Measurements from ENCODE around the gene PRDX5. TPM values are rescaled to one million over a fixed set of nuclear protein-coding genes. Genes with fewer than 3 reads are reported as not detected.
"Not testable (repeated sequence)": the region's sequence is repeated elsewhere in the genome, so short reads cannot be mapped to it uniquely, and the experiment has no call there.

Gene PRDX5
- total RNA-seq, 5 donors from 2014 or later (not counting 1 experiment from before 2014, with no cell fraction given) = 35.8 to 86.7 (median 71.7) TPM

GRCh38 chr11:64305075-64305690, 12.7 kb upstream of the PRDX5 start, which contains the start of gene ESRRA:
ESRRA (plus strand) TSS chr11:64305524; CDS start chr11:64307180, 1,656 bp downstream.
- Histone ChIP-seq H3K4me1 (ENCODE audit: control insufficient read depth in 1 of 2, extremely low read depth in 1 of 2, insufficient read depth in 2 of 2, low read length in 2 of 2) (peaks cover 10 to 49% of the 10 kb centered on the region in 2 experiments), H3K27ac (ENCODE audit: low read length) (peak within 1 kb of the TSS; percentile 93), H3K36me3 (ENCODE audit: control insufficient read depth in 2 of 2, extremely low read depth in 1 of 2, insufficient read depth in 1 of 2, low read length in 1 of 2) (no peaks in the 10 kb centered on the region), H3K4me3 (ENCODE audit: control insufficient read depth in 1 of 2, extremely low read depth in 1 of 2, low read length in 1 of 2) (peak within 1 kb of the TSS; percentile 88 to 89), H3K27me3 (replicated peaks in 1 of 2; ENCODE audit: control insufficient read depth in 2 of 2, extremely low read depth in 1 of 2, insufficient read depth in 2 of 2, low read length in 1 of 2) (peaks cover 0 to 38% of the 10 kb centered on the region in 2 experiments), H3K9me3 (no peaks in the 10 kb centered on the region)
- H3K9me3 Mint-ChIP-seq = no peaks in the 10 kb centered on the region
- peaks cover 3% of the 10 kb centered on the region for H3K36me3 Mint-ChIP-seq
- peaks cover 7 to 17% of the 10 kb centered on the region in 2 donors for H3K27me3 Mint-ChIP-seq
- CTCF ChIA-PET = interaction anchor here (0.6 to 5.8 kb wide), 13 partner anchors 11 to 1589 kb away, joined by 3 to 122 read pairs (median 7); partner anchors contain the start of genes BAD (in 1 of the 2), FERMT3 (in 1 of the 2), FKBP2 (in 1 of the 2) and GPR137 (in 1 of the 2)
- H3K4me1 Mint-ChIP-seq = peaks cover 31 to 34% (median 32%) of the 10 kb centered on the region in 3 donors
- H3K4me3 Mint-ChIP-seq = peak within 1 kb of the TSS; percentile 92 to 99 (median 93)
- POLR2A ChIA-PET = interaction anchor here in 1 of 2 donors (0.6 to 1.1 kb wide), 3 partner anchors 13 to 101 kb away, joined by 3 to 10 read pairs (median 3); partner anchors contain the start of genes PRDX5 and TRMT112
- H3K27ac Mint-ChIP-seq = peak within 1 kb of the TSS; percentile 94 to 96
- ATAC-seq (replicated peaks in 1 of 4) (peak; percentile 75 to 82 (median 77)), DNase-seq (peak; percentile 97 to 100 (median 99))
- WGBS (ENCODE audit: insufficient coverage) = under 1% methylated on average over 81 of the region's 81 CpGs

GRCh38 chr11:64305691-64306562, 12.0 kb upstream of the PRDX5 start:
- H3K27me3 ChIP-seq (replicated peaks in 1 of 2; ENCODE audit: control insufficient read depth in 2 of 2, extremely low read depth in 1 of 2, insufficient read depth in 2 of 2, low read length in 1 of 2) = peaks cover 0 to 31% of the 10 kb centered on the region in 2 experiments
- peak overlapping the region; percentile 52 to 65 for H3K4me3 ChIP-seq (ENCODE audit: control insufficient read depth in 1 of 2, extremely low read depth in 1 of 2, low read length in 1 of 2)
- ChIA-PET CTCF (interaction anchor here in 1 of 2 donors (0.6 to 5.8 kb wide), 4 partner anchors 12 to 1590 kb away, joined by 4 to 122 read pairs (median 20); partner anchors contain the start of genes FERMT3, PRDX5 and TRMT112), POLR2A (interaction anchor here in 1 of 2 donors (0.6 kb wide), 2 partner anchors 35 to 102 kb away, joined by 3 read pairs; no protein-coding TSS in a partner anchor)
- H3K36me3 ChIP-seq (ENCODE audit: control insufficient read depth in 2 of 2, extremely low read depth in 1 of 2, insufficient read depth in 1 of 2, low read length in 1 of 2) = no peaks in the 10 kb centered on the region
- H3K27ac Mint-ChIP-seq = peak overlapping the region; percentile 85 to 96
- H3K36me3 Mint-ChIP-seq = peaks cover 3% of the 10 kb centered on the region
- no peaks in the 10 kb centered on the region for H3K9me3 Mint-ChIP-seq
- ATAC-seq (replicated peaks in 1 of 4) (peak; percentile 15 to 33 (median 32)), DNase-seq (peak; percentile 40 to 77 (median 55))
- H3K27me3 Mint-ChIP-seq = peaks cover 1 to 10% of the 10 kb centered on the region in 2 donors
- peaks cover 24 to 29% (median 26%) of the 10 kb centered on the region in 3 donors for H3K4me1 Mint-ChIP-seq
- H3K4me3 Mint-ChIP-seq = peak overlapping the region; percentile 91 to 99 (median 93)
- H3K27ac ChIP-seq (ENCODE audit: low read length) = peak overlapping the region; percentile 60
- peaks cover 6 to 41% of the 10 kb centered on the region in 2 experiments for H3K4me1 ChIP-seq (ENCODE audit: control insufficient read depth in 1 of 2, extremely low read depth in 1 of 2, insufficient read depth in 2 of 2, low read length in 2 of 2)
- H3K9me3 ChIP-seq = no peaks in the 10 kb centered on the region
- WGBS (ENCODE audit: insufficient coverage) = under 1% methylated on average over 62 of the region's 71 CpGs

- ChIA-PET CTCF (interaction anchor here in 1 of 2 donors (5.2 kb wide), 1 partner anchor 11 kb away, joined by 35 read pairs; the partner anchor contains the start of genes PRDX5 and TRMT112), POLR2A (no interaction called here)
- no peak for ATAC-seq (replicated peaks in 1 of 4)
- Mint-ChIP-seq H3K9me3 (no peaks in the 10 kb centered on the region), H3K4me3 (peak overlapping the region; percentile 91 to 99 (median 93)), H3K36me3 (peaks cover 3% of the 10 kb centered on the region), H3K4me1 (peaks cover 24 to 27% (median 27%) of the 10 kb centered on the region in 3 donors), H3K27me3 (peaks cover 0 to 8% of the 10 kb centered on the region in 2 donors), H3K27ac (peak overlapping the region; percentile 85 to 96)
- H3K9me3 ChIP-seq = no peaks in the 10 kb centered on the region
- H3K27me3 ChIP-seq (replicated peaks in 1 of 2; ENCODE audit: control insufficient read depth in 2 of 2, extremely low read depth in 1 of 2, insufficient read depth in 2 of 2, low read length in 1 of 2) = peaks cover 0 to 25% of the 10 kb centered on the region in 2 experiments
- no peaks in the 10 kb centered on the region for H3K36me3 ChIP-seq (ENCODE audit: control insufficient read depth in 2 of 2, extremely low read depth in 1 of 2, insufficient read depth in 1 of 2, low read length in 1 of 2)
- H3K27ac ChIP-seq (ENCODE audit: low read length) = peak overlapping the region; percentile 60
- H3K4me3 ChIP-seq (ENCODE audit: control insufficient read depth in 1 of 2, extremely low read depth in 1 of 2, low read length in 1 of 2) = peak overlapping the region; percentile 52 to 65
- 6% methylated on average over 2 of the region's 9 CpGs for WGBS (ENCODE audit: insufficient coverage)
- peaks cover 6 to 38% of the 10 kb centered on the region in 2 experiments for H3K4me1 ChIP-seq (ENCODE audit: control insufficient read depth in 1 of 2, extremely low read depth in 1 of 2, insufficient read depth in 2 of 2, low read length in 2 of 2)
- no peak for DNase-seq
Measured at GRCh38 chr11:64306563-64306875, 11.4 kb upstream of the PRDX5 start.

GRCh38 chr11:64306876-64307622, 10.9 kb upstream of the PRDX5 start:
- peak overlapping the region; percentile 44 to 70 for H3K27ac Mint-ChIP-seq
- ChIA-PET CTCF (interaction anchor here in 1 of 2 donors (5.2 kb wide), 1 partner anchor 11 kb away, joined by 35 read pairs; the partner anchor contains the start of genes PRDX5 and TRMT112), POLR2A (interaction anchor here in 1 of 2 donors (0.7 kb wide), 1 partner anchor 100 kb away, joined by 3 read pairs; no protein-coding TSS in a partner anchor)
- H3K27me3 Mint-ChIP-seq = peaks cover 0 to 2% of the 10 kb centered on the region in 2 donors
- Histone ChIP-seq H3K27me3 (replicated peaks in 1 of 2; ENCODE audit: control insufficient read depth in 2 of 2, extremely low read depth in 1 of 2, insufficient read depth in 2 of 2, low read length in 1 of 2) (peaks cover 0 to 20% of the 10 kb centered on the region in 2 experiments), H3K4me1 (ENCODE audit: control insufficient read depth in 1 of 2, extremely low read depth in 1 of 2, insufficient read depth in 2 of 2, low read length in 2 of 2) (peaks cover 6 to 35% of the 10 kb centered on the region in 2 experiments), H3K4me3 (ENCODE audit: control insufficient read depth in 1 of 2, extremely low read depth in 1 of 2, low read length in 1 of 2) (peak overlapping the region; percentile 52 to 65), H3K36me3 (ENCODE audit: control insufficient read depth in 2 of 2, extremely low read depth in 1 of 2, insufficient read depth in 1 of 2, low read length in 1 of 2) (no peaks in the 10 kb centered on the region), H3K9me3 (no peaks in the 10 kb centered on the region), H3K27ac (ENCODE audit: low read length) (peak overlapping the region; percentile 60)
- peaks cover 3% of the 10 kb centered on the region for H3K36me3 Mint-ChIP-seq
- H3K4me1 Mint-ChIP-seq = peaks cover 24 to 25% (median 24%) of the 10 kb centered on the region in 3 donors
- DNase-seq = no peak
- H3K9me3 Mint-ChIP-seq = no peaks in the 10 kb centered on the region
- 94% methylated on average over 10 of the region's 15 CpGs for WGBS (ENCODE audit: insufficient coverage)
- peak overlapping the region; percentile 91 to 99 (median 93) for H3K4me3 Mint-ChIP-seq
- no peak for ATAC-seq (replicated peaks in 1 of 4)

- H3K9me3 Mint-ChIP-seq; H3K9me3 ChIP-seq; H3K4me3 ChIP-seq (ENCODE audit: control insufficient read depth in 1 of 2, extremely low read depth in 1 of 2, low read length in 1 of 2); H3K36me3 Mint-ChIP-seq; H3K27me3 Mint-ChIP-seq; ATAC-seq (replicated peaks in 1 of 4); H3K36me3 ChIP-seq (ENCODE audit: control insufficient read depth in 2 of 2, extremely low read depth in 1 of 2, insufficient read depth in 1 of 2, low read length in 1 of 2); DNase-seq; H3K27ac ChIP-seq (ENCODE audit: low read length): not testable (repeated sequence)
- H3K27ac Mint-ChIP-seq = peak overlapping the region; percentile 61 to 70
- peaks cover 0 to 12% of the 10 kb centered on the region in 2 experiments for H3K27me3 ChIP-seq (replicated peaks in 1 of 2; ENCODE audit: control insufficient read depth in 2 of 2, extremely low read depth in 1 of 2, insufficient read depth in 2 of 2, low read length in 1 of 2)
- POLR2A ChIA-PET = interaction anchor here in 1 of 2 donors (0.7 kb wide), 2 partner anchors 9 to 101 kb away, joined by 3 to 5 read pairs; no protein-coding TSS in a partner anchor
- H3K4me3 Mint-ChIP-seq = peak overlapping the region; percentile 42 to 99 (median 58)
- 100% methylated on average over 2 of the region's 5 CpGs for WGBS (ENCODE audit: insufficient coverage)
- H3K4me1 ChIP-seq (ENCODE audit: control insufficient read depth in 1 of 2, extremely low read depth in 1 of 2, insufficient read depth in 2 of 2, low read length in 2 of 2) = peaks cover 6 to 39% of the 10 kb centered on the region in 2 experiments
- peaks cover 28 to 30% (median 29%) of the 10 kb centered on the region in 3 donors for H3K4me1 Mint-ChIP-seq
- CTCF ChIA-PET = interaction anchor here (0.7 to 5.2 kb wide), 2 partner anchors 10 to 117 kb away, joined by 4 to 35 read pairs; partner anchors contain the start of genes PRDX5 (in 1 of the 2) and TRMT112 (in 1 of the 2)
Measured at GRCh38 chr11:64307795-64308194, 10.1 kb upstream of the PRDX5 start.
